ENCODE measurements around the gene WDFY2. TPM values are rescaled to one million over a fixed set of nuclear protein-coding genes. Genes with fewer than 3 reads are reported as not detected.
"Not testable (repeated sequence)": the region's sequence is repeated elsewhere in the genome, so short reads cannot be mapped to it uniquely, and the experiment has no call there.

The WDFY2 gene
- total and polyA plus RNA-seq, 2 of the 13 experiments (the other 11 are each of a cell fraction or from before 2014, with no cell fraction given): 22.6 to 27.0 TPM

GRCh38 chr13:51639171-51639570, 54.9 kb downstream of the WDFY2 start:
- no peak overlapping the region for H2AFZ ChIP-seq (ENCODE audit: low read length)
- H3K4me3 ChIP-seq (replicated peaks in 1 of 3; ENCODE audit: insufficient read depth in 1 of 3, low read depth in 2 of 3, low read length in 3 of 3): no peak overlapping the region
- FAIRE-seq (no peak), ATAC-seq (no peak), DNase-seq (ENCODE audit: low spot score) (no peak)
- H3K9ac ChIP-seq (ENCODE audit: insufficient read depth, low read depth, low read length): no peak overlapping the region
- intact Hi-C loops (cut with micrococcal nuclease; ENCODE audit: unreplicated experiment) (no loop called here), in situ Hi-C loops (cut with HindIII; ENCODE audit: extremely low pct_ligation_motif_present, low pct_unique_long_range_greater_than_20kb) (no loop called here)
- POLR2A ChIA-PET: interaction anchor here (1.6 kb wide), 1 partner anchor 186 kb away, joined by 8 read pairs; the partner anchor contains the start of gene INTS6
- no peaks in the 10 kb centered on the region for H3K9me3 ChIP-seq (ENCODE audit: low read length)
- H3K4me1 ChIP-seq (ENCODE audit: insufficient read depth, low read length): peaks cover 70% of the 10 kb centered on the region
- 95% methylated on average over 1 of the region's 1 CpG for WGBS (ENCODE audit: low lambda C conversion rate)
- peaks cover 79% of the 10 kb centered on the region for H3K79me2 ChIP-seq (ENCODE audit: insufficient read depth, low read length)
- H3K4me2 ChIP-seq (ENCODE audit: low read depth, low read length): no peak overlapping the region
- H3K27me3 ChIP-seq (ENCODE audit: control insufficient read depth in 1 of 2, insufficient read depth in 2 of 2, low read length in 2 of 2): no peaks in the 10 kb centered on the region
- CTCF ChIA-PET (ENCODE audit: low intra/inter-chr PET ratio, low total read pairs): no interaction called here
- H3K36me3 ChIP-seq (replicated peaks in 1 of 2; ENCODE audit: control insufficient read depth in 1 of 2, insufficient read depth in 2 of 2, low read length in 2 of 2): no peaks in the 10 kb centered on the region
- no TSS peak for BruUV-seq (replicated peaks)
- no peak overlapping the region for H3K27ac ChIP-seq (ENCODE audit: extremely low read length, insufficient read depth, low read length)
- TF ChIP-seq ZNF33A (CRISPR knock-in tag; IDR thresholded peaks at IDR 0.05; ENCODE audit: borderline replicate concordance) (no peak), RORA (CRISPR knock-in tag; IDR thresholded peaks at IDR 0.05) (no peak), ZFP41 (CRISPR knock-in tag; IDR thresholded peaks at IDR 0.05; ENCODE audit: borderline replicate concordance) (no peak), AKAP8 (CRISPR knock-in tag; IDR thresholded peaks at IDR 0.05) (no peak), ATF2 (CRISPR knock-in tag; IDR thresholded peaks at IDR 0.05) (no peak), ZFYVE20 (CRISPR knock-in tag; IDR thresholded peaks at IDR 0.05; ENCODE audit: borderline replicate concordance, low read depth) (no peak), ZNF772 (CRISPR knock-in tag; IDR thresholded peaks at IDR 0.05) (no peak), ZNF121 (CRISPR knock-in tag; IDR thresholded peaks at IDR 0.05) (no peak), FOXO4 (CRISPR knock-in tag; conservative IDR thresholded peaks at IDR 0.05) (no peak), NCOA5 (CRISPR knock-in tag; IDR thresholded peaks at IDR 0.05) (no peak), KDM5A (IDR thresholded peaks at IDR 0.05; ENCODE audit: borderline replicate concordance, low read length) (no peak), NR2F2 (IDR thresholded peaks at IDR 0.05; ENCODE audit: borderline replicate concordance, low read depth) (no peak)
- H4K20me1 ChIP-seq (ENCODE audit: insufficient read depth, low read length): no peaks in the 10 kb centered on the region

- H3K9me3 ChIP-seq (ENCODE audit: low read length); H4K20me1 ChIP-seq (ENCODE audit: insufficient read depth, low read length); FAIRE-seq; in situ Hi-C loops (cut with HindIII; ENCODE audit: extremely low pct_ligation_motif_present, low pct_unique_long_range_greater_than_20kb); intact Hi-C loops (cut with micrococcal nuclease; ENCODE audit: unreplicated experiment); H3K36me3 ChIP-seq (replicated peaks in 1 of 2; ENCODE audit: control insufficient read depth in 1 of 2, insufficient read depth in 2 of 2, low read length in 2 of 2); H2AFZ ChIP-seq (ENCODE audit: low read length); H3K4me2 ChIP-seq (ENCODE audit: low read depth, low read length); CTCF ChIA-PET (ENCODE audit: low intra/inter-chr PET ratio, low total read pairs); DNase-seq (ENCODE audit: low spot score); H3K27ac ChIP-seq (ENCODE audit: extremely low read length, insufficient read depth, low read length); BruUV-seq (replicated peaks); H3K27me3 ChIP-seq (ENCODE audit: control insufficient read depth in 1 of 2, insufficient read depth in 2 of 2, low read length in 2 of 2); H3K4me3 ChIP-seq (replicated peaks in 1 of 3; ENCODE audit: insufficient read depth in 1 of 3, low read depth in 2 of 3, low read length in 3 of 3); ATAC-seq; H3K9ac ChIP-seq (ENCODE audit: insufficient read depth, low read depth, low read length): not testable (repeated sequence)
- WGBS (ENCODE audit: low lambda C conversion rate): 91% methylated on average over 5 of the region's 5 CpGs
- H3K79me2 ChIP-seq (ENCODE audit: insufficient read depth, low read length): peaks cover 81% of the 10 kb centered on the region
- H3K4me1 ChIP-seq (ENCODE audit: insufficient read depth, low read length): peaks cover 70% of the 10 kb centered on the region
- POLR2A ChIA-PET: interaction anchor here (0.9 kb wide), 1 partner anchor 188 kb away, joined by 3 read pairs; the partner anchor contains the start of gene INTS6
These were observed 56.4 kb downstream of the WDFY2 start for GRCh38 chr13:51640696-51641095.

Measured in HepG2 (cell line).